ENCODE data around the gene RNF212B.

RNF212B gene

DNA sequence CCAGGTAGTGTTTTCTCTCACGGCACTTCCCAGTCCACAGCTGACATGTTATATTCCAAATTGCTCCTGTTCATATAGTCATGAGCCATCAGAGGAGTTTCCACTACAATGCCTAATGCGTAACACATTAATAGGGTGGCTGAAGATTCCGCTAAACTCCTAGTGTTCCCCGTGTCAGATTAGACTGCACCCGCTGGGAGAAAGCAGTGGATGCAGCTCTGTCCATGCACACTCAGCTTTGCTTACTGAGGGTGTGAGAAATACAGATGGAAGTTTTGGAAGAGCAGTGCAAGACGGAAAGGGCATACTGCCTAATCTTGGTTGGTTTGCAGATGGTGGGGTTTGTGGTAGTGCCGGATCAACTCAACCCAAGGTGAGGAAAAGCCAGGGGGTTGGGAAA, 59.4 kb downstream of the RNF212B start:
- no peak for DNase-seq

- no peak for DNase-seq
These were observed 60.0 kb downstream of the RNF212B start for GRCh38 chr14:23297611-23298277.

DNA sequence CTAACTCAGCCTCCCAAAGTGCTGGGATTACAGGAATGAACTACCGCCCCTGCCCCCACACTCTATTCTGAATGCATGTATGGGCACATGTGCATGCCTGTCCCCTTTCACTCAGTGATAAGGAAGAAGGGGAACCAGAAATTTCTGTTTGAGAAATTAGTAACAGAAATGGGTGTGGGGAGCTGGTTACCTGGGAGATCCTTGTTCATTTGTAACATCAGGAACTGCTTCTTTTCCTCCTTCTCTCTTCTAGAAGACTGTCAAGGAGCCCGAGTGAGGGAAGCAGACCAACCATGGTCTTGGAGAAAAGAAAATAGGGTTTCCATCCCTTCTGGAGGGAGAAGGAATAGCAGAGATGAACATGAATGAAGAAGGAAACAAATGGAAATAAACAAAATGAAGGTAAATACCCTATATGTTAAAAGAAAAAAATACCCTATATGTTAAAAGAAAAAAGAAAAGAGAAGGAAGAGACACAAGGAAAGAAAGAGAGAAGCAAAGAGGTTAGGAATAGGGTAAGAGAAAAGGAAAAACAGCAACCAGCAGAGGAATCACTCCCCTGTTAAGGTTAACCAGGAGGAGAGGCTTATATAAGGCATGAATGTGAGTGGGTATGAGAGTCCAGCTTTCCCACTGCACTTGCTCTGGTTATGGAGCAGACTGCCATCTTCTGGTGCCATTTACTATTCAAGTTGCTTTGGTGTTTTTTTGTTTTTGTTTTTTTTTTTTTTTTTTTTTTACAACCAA, 61.6 kb downstream of the RNF212B start:
- DNase-seq: no peak

GRCh38 chr14:23299986-23300686, 62.4 kb downstream of the RNF212B start:
- DNase-seq: no peak

- DNase-seq: no peak
These were observed 63.0 kb downstream of the RNF212B start for GRCh38 chr14:23300687-23301223.

DNA sequence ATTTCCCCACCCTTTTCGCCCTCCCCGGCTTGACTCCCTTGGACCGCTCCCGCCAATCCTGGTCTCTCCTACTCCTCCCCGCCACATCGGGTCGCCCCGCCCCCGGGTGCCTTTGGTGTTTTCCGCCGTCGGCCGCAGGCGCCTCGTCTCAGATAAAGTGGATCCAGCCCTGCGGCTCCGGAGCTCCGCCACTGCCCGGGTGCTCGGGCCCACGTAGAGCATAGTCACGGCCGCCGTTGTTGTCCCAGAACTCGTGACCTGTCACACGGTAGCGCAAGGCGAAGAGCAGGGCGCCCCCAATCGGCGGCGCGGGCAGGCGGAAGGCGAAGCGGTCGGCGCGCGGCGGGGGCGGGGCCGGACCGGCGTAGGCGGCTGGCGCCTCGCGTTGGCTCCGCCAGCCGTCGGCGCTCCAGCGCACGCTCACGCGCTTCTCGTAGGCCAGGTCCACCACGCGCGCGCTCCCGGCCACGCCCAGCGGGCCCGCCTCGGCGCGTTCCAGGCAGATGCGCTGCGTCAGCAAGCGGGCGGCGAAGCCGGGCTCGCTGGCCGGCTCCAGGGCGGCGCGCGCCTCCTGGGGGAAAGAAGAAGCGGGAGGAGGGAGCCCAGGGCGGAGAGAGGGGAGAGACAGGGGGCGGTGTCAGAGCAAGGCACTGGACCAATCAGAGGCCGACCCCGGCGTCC, 63.7 kb downstream of the RNF212B start:
- DNase-seq: peak; percentile 100

DNA sequence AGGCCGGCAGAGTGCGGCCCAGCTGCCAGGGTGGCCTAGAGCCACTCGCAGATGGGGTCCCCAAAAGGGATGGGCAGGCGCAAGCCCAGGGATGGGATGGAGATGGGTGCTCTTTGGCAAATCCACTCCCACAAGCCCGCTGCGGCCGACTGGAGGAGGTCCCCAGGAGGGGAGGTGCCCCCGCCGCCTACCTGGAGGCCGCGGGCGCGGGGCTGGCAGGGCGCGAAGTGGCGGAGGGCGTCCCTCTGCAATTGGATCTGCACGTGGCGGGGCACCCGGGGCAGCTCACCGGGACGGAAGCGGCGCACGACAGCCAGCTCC, 64.2 kb downstream of the RNF212B start:
- DNase-seq: no peak

DNA sequence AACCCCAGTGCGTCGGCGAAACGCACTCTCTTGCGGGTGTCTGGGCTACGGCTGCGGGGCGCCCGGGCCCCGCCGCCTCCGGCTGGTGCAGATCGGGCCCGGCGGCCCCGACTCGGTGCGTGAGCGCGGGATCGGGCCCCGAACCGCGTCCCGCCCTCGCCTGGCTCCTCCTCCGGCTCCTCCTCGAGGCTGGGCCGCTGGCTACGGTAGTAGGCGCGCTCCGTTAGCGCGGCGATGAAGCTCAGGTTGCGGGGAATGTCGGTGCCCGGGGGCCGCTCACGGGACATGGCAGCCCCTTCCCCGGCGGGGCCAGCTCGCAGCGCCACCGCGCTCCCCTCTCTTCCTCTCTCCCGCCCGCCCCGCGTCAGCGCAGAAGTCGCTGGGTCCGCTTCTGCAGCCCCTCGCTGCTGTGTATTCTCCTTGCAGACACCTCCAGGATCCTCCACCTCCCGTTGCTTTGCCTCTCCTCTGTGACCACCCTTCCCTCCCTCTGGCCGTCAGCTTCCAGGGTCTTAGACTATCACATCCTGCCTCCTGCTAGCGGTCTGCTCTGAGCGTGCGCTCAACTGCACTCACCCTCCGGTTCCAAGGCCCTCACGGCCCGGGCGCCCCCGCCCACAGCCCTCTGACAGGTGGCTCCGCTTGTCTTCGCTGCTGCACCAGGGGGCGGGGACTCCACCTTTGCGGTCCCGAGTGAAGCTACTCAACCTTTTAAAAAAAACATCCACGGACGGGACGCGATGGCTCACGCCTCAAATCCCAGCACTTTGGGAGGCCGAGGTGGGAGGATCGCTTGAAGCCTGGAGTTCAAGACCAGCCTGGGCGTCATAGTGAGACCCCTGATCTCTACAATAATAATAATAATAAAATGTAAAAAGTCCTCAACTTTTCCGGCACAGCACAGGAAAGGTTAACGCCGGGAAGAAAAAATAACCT, 64.8 kb downstream of the RNF212B start, which contains the start of gene PPP1R3E:
TSS of gene PPP1R3E (minus strand) at position 570 of the 936 bp plus-strand sequence. CDS start at position 287, 283 bp downstream.
- DNase-seq: peak; percentile 71

DNA sequence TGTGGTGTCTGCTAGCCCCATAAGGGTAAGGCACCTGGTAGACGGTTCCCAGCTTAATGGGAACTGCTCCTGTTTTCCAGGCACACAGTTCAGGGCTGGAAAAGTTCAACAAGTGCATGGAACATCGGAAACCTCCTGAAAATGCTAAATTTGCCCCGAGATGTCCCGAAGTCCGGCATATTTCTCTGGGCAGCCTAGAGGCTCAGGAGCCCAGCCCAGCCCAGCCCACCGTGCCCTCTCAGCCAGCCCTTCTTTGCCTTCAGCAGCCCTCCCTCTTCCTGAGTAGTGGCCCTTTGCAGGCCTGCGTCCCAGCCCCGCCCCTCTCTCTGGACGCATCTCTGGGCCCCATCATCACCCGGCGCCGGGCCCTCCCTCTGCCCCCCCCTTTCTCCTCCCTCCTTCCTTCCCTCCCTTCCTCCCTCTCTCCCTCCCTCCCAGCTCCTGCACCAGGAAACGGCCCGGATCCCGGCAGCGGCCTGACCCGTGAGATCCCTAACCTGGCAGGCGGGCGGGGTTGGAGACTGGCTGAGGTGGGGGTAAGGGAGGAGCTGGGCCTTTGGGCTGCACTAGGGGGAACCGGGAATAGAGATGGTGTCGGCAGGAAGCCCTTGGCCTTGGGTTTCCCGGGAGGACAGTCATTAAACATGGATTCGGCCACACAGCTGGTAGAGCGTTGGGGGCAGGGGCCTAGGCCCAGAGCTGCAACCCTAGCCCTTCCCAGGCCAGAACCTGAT, 68.8 kb downstream of the RNF212B start, which contains the start of gene BCL2L2:
TSS of gene BCL2L2 (plus strand) at position 422 of the 734 bp plus-strand sequence. CDS start 935 bp downstream, outside the sequence.
- peak; percentile 90 for DNase-seq

- DNase-seq: no peak
These were observed 69.4 kb downstream of the RNF212B start for GRCh38 chr14:23307146-23307530.

DNA sequence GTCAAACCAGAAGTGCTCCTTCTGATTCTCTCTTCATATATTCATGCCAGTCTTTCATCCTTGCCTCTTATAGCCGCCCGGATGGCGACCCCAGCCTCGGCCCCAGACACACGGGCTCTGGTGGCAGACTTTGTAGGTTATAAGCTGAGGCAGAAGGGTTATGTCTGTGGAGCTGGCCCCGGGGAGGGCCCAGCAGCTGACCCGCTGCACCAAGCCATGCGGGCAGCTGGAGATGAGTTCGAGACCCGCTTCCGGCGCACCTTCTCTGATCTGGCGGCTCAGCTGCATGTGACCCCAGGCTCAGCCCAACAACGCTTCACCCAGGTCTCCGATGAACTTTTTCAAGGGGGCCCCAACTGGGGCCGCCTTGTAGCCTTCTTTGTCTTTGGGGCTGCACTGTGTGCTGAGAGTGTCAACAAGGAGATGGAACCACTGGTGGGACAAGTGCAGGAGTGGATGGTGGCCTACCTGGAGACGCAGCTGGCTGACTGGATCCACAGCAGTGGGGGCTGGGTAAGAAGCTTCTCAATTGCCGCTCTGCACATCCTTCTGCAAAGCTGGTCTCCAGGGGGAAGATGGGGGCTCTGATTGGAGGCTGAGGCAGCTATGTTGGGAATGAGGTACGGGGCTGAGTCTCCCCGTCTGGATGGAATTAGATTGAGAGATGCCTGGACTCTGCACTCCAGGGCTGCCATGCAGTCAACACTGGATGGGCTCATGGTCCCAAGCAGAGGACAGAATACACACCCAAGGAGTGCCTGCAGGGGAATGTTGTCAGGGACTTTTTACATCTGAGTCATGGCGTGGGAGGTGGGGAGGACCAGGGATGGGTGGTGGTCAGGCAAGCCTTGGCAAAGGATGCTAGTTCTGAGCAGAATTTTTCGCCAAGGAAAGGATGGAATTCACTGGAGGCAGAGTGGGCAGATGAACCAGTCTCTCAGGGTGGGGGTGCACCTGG, 70.2 kb downstream of the RNF212B start:
- DNase-seq: no peak

DNA sequence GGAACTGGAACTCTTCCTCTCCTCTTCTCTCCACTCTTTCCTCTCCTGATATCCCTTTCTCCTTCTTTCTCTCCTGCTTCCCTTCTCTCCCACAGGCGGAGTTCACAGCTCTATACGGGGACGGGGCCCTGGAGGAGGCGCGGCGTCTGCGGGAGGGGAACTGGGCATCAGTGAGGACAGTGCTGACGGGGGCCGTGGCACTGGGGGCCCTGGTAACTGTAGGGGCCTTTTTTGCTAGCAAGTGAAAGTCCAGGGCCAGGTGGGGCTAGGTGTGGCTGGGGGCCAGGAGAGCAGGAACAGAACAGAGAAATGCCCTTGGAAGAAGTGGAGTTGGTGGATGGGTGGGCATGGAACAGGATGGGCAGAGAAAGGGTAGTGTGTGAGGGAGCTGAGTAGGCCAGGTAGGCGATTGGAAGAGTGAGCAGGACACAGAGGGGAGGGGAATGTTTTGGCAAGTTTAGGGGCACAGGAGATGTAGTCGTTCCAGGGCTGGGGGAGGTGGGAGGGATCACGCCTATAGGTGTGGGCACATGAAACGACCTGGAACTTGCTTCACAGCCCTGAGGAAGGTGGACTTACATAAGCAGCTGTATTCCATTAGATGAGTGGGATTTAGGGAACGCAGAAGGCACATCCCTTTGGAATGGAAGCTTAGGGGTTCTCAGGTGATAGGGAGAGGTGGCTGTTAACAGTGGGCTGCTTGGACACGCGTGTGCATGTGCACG, 71.1 kb downstream of the RNF212B start:
- no peak for DNase-seq

- DNase-seq: no peak
These were observed 72.8 kb downstream of the RNF212B start for GRCh38 chr14:23310546-23310945.

DNA sequence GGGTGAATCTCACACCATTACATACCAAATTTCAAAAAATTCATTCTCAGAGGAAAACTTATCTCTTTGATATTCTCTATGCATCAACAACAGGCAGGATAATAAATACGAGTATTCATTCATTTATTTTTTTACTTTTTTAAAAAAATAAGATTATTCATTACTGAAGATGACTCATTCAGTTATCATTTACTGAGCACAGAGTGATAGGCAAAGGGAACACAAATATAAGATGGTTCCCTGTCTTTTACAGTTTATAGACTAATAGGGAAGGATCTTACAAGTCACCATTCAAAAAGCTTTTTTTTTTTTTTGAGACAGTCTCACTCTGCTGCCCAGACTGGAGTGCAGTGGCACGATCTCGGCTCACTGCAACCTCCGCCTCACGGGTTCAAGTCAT, 78.6 kb downstream of the RNF212B start:
- no peak for DNase-seq

DNA sequence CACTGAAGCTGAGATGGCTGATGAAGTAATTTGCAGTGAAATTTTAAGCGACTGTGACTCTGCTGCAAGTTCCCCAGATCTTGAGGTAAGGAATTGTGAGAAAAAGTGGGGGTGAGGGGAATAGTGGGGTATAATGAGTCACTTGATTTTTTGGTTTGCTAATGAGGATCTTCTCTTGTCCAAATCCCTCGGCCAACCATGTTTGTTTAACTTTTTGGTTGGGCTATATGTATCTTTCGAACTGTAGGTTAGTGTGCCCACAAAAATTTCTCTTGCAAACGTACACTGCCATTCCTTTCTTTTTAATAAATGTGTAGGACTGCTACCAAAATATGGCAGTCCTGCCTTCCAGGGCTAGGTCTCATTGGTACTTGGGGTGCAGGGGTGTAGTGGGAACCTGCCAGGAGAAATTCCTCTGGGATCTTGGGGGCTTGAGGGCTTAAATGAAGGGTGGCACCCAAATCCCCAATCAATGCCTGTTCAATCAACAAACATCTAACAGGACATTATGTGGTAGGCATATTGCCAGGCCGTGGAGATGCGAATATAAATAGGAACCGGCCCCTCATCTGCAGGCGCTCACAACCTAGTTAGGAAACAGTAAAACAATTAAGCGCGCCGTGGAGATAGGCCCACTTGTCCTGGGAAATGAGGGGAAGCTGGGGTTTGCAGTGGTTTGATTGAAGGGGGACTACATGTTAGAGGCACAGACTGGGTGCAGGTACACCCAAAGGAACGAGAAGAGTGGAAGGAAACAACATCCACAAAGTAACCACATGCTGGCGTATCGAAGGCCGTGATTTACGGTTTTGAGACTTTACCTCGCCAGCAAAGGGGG, 82.2 kb downstream of the RNF212B start:
- no peak for DNase-seq

DNA sequence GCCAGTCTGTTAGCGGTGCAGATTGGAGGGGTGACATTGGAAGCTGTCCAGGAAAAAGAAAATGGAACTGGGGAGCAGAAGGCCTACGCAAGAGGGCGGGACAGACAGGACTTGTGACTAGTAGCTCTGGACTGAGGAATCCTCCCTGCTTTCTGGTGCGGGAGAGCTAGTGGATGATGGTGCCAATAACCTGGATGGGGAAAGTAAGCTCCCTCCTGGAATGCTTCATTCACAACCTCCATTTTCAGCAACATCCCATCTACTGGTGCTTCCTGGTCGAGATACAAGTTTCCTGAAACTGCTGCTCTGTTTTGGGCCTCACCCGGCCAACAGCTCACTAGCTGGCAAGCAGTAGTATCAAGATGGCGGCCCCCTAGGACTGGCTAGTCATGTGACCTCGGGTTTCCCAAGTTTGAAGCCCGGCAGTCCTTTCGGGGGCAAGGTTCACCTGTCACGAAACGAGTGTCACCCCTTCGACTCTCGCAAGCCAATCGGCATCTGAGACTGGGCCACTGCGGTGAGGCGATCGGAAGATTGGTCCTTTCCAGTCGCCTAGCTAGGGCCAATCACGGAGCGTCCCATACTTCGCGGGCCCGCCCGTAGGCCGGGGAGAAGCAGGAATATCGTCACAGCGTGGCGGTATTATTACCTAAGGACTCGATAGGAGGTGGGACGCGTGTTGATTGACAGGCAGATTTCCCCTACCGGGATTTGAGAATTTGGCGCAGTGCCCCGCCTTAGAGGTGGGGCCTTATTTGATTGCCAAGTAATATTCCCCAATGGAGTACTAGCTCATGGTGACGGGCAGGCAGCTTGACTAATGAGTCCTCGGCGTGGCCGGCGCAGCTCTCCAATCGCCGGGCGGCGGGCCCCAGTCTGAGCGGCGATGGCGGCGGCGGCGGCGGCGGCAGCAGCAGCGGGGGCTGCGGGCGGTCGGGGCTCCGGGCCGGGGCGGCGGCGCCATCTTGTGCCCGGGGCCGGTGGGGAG, 83.1 kb downstream of the RNF212B start, which contains the start of gene PABPN1:
TSS of gene PABPN1 (plus strand) at position 874 of the 988 bp plus-strand sequence. CDS start at position 887, 13 bp downstream.
- peak; percentile 100 for DNase-seq
